Aortic smooth muscle cell (primary cell): ENCODE measurements around the gene ETNK2. TPM values are rescaled to one million over a fixed set of nuclear protein-coding genes. Genes with fewer than 3 reads are reported as not detected.

Experiments used
- total RNA-seq: library from RNA; depleted of rRNA; stranded (reverse); fragments of >200 nt; gene quantifications from 2 replicates; pipeline ENCODE4 v1.2.3, GENCODE V29; 2014

The ETNK2 gene, protein sequence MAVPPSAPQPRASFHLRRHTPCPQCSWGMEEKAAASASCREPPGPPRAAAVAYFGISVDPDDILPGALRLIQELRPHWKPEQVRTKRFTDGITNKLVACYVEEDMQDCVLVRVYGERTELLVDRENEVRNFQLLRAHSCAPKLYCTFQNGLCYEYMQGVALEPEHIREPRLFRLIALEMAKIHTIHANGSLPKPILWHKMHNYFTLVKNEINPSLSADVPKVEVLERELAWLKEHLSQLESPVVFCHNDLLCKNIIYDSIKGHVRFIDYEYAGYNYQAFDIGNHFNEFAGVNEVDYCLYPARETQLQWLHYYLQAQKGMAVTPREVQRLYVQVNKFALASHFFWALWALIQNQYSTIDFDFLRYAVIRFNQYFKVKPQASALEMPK
- total RNA-seq: 0.37 and 0.53 TPM in 2 replicates

DNA sequence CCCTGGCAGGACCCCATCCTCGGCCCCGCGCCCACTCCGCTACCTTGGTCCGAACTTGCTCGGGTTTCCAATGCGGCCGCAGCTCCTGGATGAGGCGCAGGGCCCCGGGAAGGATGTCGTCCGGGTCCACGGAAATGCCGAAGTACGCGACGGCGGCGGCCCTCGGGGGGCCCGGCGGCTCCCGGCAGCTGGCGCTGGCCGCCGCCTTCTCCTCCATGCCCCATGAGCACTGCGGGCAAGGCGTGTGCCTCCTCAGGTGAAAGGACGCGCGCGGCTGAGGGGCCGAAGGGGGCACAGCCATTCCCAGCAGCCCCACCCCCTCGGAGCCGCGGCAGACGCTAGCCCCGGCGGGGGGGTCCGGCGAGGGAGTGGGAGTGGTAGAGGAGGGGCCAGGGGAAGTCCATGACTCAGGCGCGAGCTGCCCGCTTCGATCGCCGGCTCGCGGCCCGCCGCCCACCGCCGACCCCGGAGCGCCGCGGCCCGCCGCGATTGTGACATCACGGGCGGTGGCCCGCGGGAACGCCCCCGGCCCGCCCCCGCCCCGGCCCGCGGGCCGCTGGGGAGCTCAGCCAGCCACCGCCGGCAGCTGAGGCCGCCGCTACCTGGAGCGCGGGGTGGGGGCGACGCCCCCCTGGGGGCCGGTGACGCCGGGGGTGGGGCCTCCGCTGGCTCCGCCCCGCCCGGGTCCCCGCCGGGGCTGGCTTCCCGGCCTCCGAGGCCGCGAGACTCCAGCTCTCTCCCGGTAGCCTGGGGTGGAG lies at the start of gene ETNK2:
Gene ETNK2, minus strand, starts transcription at position 493 of the 758 bp plus-strand sequence. Its CDS starts 192 bp downstream, at position 301.

GRCh38 chr1:204196068-204196795 lies 44.4 kb upstream of the ETNK2 start, which contains the start of gene KISS1:
Gene KISS1, minus strand, starts transcription at chr1:204196491. Its CDS starts 3,615 bp downstream, at chr1:204192876.

DNA sequence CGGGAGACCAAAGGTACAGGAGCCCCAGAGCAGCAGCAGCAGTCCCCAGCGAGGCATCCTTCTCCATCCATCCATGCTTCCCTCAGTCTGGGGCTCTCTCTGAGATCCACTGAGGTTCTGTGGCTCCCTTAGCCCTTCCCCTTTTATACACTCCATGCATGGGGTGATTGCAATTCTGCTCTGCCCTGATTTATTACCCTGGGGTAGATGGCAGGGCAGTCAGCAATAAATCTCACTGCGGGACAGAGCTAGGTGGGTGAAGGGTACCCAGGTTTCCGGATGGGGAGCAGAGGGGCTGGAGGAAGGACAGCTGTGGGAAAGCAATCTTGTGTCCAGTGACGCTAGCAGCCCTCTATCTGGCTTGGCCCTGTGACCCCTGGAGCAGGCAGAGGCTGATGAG lies 14.4 kb upstream of the ETNK2 start, which contains the start of gene REN:
Gene REN, minus strand, starts transcription at position 119 of the 400 bp plus-strand sequence. Its CDS starts 44 bp downstream, at position 75.

Other genes starting within 250 kb of the ETNK2 start
- gene SOX13, start 78.9 kb downstream of the ETNK2 start, total RNA-seq: 8.6 and 9.0 TPM in 2 replicates
- not detected in 2 replicates for gene REN, start 14.3 kb upstream of the ETNK2 start, total RNA-seq
- not detected in 2 replicates for gene KISS1, start 44.4 kb upstream of the ETNK2 start, total RNA-seq
- gene GOLT1A, start 61.9 kb upstream of the ETNK2 start, total RNA-seq: not detected in 2 replicates
- 0.31 and 1.5 TPM in 2 replicates for gene PLEKHA6, start 207.9 kb upstream of the ETNK2 start, total RNA-seq